ENCODE measurements around the gene TIMM44. TPM values are rescaled to one million over a fixed set of nuclear protein-coding genes. Genes with fewer than 3 reads are reported as not detected.

Gene TIMM44
- total and polyA plus RNA-seq, 4 donors: 17.7 to 35.8 (median 26.6) TPM

DNA sequence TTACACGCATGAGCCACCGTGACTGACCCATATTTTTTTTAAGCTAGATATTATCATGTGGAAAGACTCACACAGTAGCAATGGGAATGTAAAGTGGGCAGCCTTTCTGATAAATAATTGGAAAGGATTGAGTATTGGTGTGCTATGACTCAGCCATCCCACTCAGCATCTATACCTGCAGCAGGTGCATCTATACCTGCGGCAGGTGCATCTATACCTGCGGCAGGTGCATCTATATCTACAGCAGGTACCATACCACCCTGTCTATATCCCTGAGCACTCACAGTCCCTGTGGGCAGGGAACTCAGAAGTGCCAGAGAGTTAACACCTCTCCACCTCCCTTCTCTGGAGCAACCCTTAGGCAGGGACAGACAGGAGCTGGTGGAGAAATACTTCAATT, 60.4 kb downstream of the TIMM44 start (continued):
- TF ChIP-seq HNF4A (conservative IDR thresholded peaks at IDR 0.05) (no peak), FOXA2 (IDR thresholded peaks at IDR 0.05) (no peak), GABPA (IDR thresholded peaks at IDR 0.05 in 1 of 2, conservative IDR thresholded peaks at IDR 0.05 in 1 of 2) (no peak)
- TF ChIP-seq, protein P1, sequence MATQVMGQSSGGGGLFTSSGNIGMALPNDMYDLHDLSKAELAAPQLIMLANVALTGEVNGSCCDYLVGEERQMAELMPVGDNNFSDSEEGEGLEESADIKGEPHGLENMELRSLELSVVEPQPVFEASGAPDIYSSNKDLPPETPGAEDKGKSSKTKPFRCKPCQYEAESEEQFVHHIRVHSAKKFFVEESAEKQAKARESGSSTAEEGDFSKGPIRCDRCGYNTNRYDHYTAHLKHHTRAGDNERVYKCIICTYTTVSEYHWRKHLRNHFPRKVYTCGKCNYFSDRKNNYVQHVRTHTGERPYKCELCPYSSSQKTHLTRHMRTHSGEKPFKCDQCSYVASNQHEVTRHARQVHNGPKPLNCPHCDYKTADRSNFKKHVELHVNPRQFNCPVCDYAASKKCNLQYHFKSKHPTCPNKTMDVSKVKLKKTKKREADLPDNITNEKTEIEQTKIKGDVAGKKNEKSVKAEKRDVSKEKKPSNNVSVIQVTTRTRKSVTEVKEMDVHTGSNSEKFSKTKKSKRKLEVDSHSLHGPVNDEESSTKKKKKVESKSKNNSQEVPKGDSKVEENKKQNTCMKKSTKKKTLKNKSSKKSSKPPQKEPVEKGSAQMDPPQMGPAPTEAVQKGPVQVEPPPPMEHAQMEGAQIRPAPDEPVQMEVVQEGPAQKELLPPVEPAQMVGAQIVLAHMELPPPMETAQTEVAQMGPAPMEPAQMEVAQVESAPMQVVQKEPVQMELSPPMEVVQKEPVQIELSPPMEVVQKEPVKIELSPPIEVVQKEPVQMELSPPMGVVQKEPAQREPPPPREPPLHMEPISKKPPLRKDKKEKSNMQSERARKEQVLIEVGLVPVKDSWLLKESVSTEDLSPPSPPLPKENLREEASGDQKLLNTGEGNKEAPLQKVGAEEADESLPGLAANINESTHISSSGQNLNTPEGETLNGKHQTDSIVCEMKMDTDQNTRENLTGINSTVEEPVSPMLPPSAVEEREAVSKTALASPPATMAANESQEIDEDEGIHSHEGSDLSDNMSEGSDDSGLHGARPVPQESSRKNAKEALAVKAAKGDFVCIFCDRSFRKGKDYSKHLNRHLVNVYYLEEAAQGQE (IDR thresholded peaks at IDR 0.05): no peak

DNA sequence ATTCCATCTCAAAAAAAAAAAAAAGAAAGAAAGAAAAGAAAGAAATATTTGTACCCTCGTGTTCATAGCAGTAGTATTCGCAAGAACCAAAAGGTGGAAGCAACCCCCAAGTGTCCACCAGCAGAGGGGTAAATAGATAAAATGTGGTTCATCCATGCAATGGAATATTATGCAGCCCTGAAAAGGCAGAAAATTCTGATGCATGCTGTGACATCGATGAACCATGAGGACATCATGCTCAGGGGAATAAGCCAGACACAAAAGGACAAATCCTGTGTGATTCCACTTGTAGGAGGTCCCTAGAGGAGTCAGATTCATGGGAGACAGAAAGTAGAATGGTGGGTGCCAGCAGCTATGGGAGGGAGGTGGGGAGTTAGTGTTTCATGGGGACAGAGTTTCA, 61.6 kb downstream of the TIMM44 start:
- TF ChIP-seq, protein P2, sequence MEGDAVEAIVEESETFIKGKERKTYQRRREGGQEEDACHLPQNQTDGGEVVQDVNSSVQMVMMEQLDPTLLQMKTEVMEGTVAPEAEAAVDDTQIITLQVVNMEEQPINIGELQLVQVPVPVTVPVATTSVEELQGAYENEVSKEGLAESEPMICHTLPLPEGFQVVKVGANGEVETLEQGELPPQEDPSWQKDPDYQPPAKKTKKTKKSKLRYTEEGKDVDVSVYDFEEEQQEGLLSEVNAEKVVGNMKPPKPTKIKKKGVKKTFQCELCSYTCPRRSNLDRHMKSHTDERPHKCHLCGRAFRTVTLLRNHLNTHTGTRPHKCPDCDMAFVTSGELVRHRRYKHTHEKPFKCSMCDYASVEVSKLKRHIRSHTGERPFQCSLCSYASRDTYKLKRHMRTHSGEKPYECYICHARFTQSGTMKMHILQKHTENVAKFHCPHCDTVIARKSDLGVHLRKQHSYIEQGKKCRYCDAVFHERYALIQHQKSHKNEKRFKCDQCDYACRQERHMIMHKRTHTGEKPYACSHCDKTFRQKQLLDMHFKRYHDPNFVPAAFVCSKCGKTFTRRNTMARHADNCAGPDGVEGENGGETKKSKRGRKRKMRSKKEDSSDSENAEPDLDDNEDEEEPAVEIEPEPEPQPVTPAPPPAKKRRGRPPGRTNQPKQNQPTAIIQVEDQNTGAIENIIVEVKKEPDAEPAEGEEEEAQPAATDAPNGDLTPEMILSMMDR (IDR thresholded peaks at IDR 0.05; ENCODE audit: low read depth, low read length, missing input control): no peak
- TF ChIP-seq JUND (IDR thresholded peaks at IDR 0.05) (no peak), HNF4G (IDR thresholded peaks at IDR 0.05) (no peak)
- TF ChIP-seq, protein P3, sequence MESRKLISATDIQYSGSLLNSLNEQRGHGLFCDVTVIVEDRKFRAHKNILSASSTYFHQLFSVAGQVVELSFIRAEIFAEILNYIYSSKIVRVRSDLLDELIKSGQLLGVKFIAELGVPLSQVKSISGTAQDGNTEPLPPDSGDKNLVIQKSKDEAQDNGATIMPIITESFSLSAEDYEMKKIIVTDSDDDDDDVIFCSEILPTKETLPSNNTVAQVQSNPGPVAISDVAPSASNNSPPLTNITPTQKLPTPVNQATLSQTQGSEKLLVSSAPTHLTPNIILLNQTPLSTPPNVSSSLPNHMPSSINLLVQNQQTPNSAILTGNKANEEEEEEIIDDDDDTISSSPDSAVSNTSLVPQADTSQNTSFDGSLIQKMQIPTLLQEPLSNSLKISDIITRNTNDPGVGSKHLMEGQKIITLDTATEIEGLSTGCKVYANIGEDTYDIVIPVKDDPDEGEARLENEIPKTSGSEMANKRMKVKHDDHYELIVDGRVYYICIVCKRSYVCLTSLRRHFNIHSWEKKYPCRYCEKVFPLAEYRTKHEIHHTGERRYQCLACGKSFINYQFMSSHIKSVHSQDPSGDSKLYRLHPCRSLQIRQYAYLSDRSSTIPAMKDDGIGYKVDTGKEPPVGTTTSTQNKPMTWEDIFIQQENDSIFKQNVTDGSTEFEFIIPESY (IDR thresholded peaks at IDR 0.05): no peak
- H3K9ac ChIP-seq (ENCODE audit: low read depth in 1 of 2, low read length in 2 of 2): no peak overlapping the region
- H3K9me3 ChIP-seq (ENCODE audit: control insufficient read depth in 4 of 4, low read length in 3 of 4): no peaks in the 10 kb centered on the region
- DNase-seq (ENCODE audit: low spot score): no peak
- no peaks in the 10 kb centered on the region for H3K36me3 ChIP-seq (ENCODE audit: control insufficient read depth in 4 of 4, insufficient read depth in 3 of 4, low read depth in 1 of 4, low read length in 3 of 4)
- H3K27ac ChIP-seq (ENCODE audit: low read depth in 1 of 2, low read length in 2 of 2): no peak overlapping the region
- H3K4me3 ChIP-seq (ENCODE audit: low read depth in 1 of 3, low read length in 3 of 3): no peak overlapping the region
- no peaks in the 10 kb centered on the region for H3K27me3 ChIP-seq (ENCODE audit: control insufficient read depth in 4 of 4, insufficient read depth in 4 of 4, low read length in 3 of 4)
- 91% methylated on average over 3 of the region's 3 CpGs for WGBS
- H3K4me1 ChIP-seq (ENCODE audit: control insufficient read depth in 4 of 4, insufficient read depth in 4 of 4, low read length in 3 of 4): no peaks in the 10 kb centered on the region

DNA sequence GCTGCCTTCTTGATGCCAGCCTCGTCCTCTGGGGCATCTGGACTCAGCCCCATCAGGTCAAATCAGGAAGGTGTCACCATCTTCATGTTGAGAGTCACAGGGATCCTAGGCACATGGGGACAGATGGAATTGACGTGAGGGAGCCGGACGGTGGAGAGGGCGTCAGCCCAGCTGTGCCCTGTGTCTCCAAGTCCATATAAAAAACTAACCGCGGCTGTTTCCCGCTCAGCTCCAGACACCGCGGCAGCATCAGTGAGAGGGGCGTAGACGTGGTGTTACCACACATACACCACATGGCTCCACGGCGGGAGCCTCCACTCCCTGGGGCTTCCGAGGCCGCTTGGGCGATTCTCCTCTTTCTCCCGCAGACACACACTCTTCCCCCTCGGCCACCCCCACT, 63.6 kb downstream of the TIMM44 start:
- Histone ChIP-seq H3K9ac (ENCODE audit: low read depth in 1 of 2, low read length in 2 of 2) (no peak overlapping the region), H3K36me3 (ENCODE audit: control insufficient read depth in 4 of 4, insufficient read depth in 3 of 4, low read depth in 1 of 4, low read length in 3 of 4) (no peaks in the 10 kb centered on the region), H3K4me3 (ENCODE audit: low read depth in 1 of 3, low read length in 3 of 3) (no peak overlapping the region), H3K4me1 (ENCODE audit: control insufficient read depth in 4 of 4, insufficient read depth in 4 of 4, low read length in 3 of 4) (no peaks in the 10 kb centered on the region), H3K27ac (ENCODE audit: low read depth in 1 of 2, low read length in 2 of 2) (no peak overlapping the region), H3K9me3 (ENCODE audit: control insufficient read depth in 4 of 4, low read length in 3 of 4) (no peaks in the 10 kb centered on the region), H3K27me3 (ENCODE audit: control insufficient read depth in 4 of 4, insufficient read depth in 4 of 4, low read length in 3 of 4) (peaks cover 0 to 2% (median 0%) of the 10 kb centered on the region in 4 donors)
- WGBS: 87% methylated on average over 19 of the region's 19 CpGs
- TF ChIP-seq TAF1 (conservative IDR thresholded peaks at IDR 0.05): no peak
- no peak for TF ChIP-seq HNF4A (conservative IDR thresholded peaks at IDR 0.05)
- TF ChIP-seq, protein P1 (IDR thresholded peaks at IDR 0.05): no peak
- TF ChIP-seq, protein P4, sequence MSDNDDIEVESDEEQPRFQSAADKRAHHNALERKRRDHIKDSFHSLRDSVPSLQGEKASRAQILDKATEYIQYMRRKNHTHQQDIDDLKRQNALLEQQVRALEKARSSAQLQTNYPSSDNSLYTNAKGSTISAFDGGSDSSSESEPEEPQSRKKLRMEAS (IDR thresholded peaks at IDR 0.05): no peak
- TF ChIP-seq, protein P2 (IDR thresholded peaks at IDR 0.05; ENCODE audit: low read depth, low read length, missing input control): no peak
- TF ChIP-seq NR2F2 (IDR thresholded peaks at IDR 0.05): no peak
- TF ChIP-seq YY1 (IDR thresholded peaks at IDR 0.05): no peak
- DNase-seq (ENCODE audit: low spot score): no peak
